Measurements from ENCODE around the gene APRT. TPM values are rescaled to one million over a fixed set of nuclear protein-coding genes. Genes with fewer than 3 reads are reported as not detected.

The APRT gene
- total and polyA plus RNA-seq, 12 donors = 20.8 to 166 (median 36.9) TPM

- 2 to 5% methylated on average over 16 of the region's 16 CpGs for WGBS, 2 donors
- Histone ChIP-seq H3K27me3 (no peaks in the 10 kb centered on the region), H3K4me1 (peaks cover 0 to 30% (median 15%) of the 10 kb centered on the region in 9 donors), H3K9me3 (no peaks in the 10 kb centered on the region), H3K36me3 (peaks cover 0 to 24% (median 0%) of the 10 kb centered on the region in 9 donors), H3K4me3 (peak overlapping the region in 8 of 10 donors; percentile 64 to 83 (median 72)), H3K27ac (no peak overlapping the region)
- no peak for DNase-seq
- intact Hi-C loops (cut with DNase I) = no loop called here
- TF ChIP-seq, protein P1, sequence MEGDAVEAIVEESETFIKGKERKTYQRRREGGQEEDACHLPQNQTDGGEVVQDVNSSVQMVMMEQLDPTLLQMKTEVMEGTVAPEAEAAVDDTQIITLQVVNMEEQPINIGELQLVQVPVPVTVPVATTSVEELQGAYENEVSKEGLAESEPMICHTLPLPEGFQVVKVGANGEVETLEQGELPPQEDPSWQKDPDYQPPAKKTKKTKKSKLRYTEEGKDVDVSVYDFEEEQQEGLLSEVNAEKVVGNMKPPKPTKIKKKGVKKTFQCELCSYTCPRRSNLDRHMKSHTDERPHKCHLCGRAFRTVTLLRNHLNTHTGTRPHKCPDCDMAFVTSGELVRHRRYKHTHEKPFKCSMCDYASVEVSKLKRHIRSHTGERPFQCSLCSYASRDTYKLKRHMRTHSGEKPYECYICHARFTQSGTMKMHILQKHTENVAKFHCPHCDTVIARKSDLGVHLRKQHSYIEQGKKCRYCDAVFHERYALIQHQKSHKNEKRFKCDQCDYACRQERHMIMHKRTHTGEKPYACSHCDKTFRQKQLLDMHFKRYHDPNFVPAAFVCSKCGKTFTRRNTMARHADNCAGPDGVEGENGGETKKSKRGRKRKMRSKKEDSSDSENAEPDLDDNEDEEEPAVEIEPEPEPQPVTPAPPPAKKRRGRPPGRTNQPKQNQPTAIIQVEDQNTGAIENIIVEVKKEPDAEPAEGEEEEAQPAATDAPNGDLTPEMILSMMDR (IDR thresholded peaks at IDR 0.05) = no peak
- ATAC-seq = no peak
Measured at GRCh38 chr16:88804173-88804551, 7.6 kb downstream of the APRT start.

DNA sequence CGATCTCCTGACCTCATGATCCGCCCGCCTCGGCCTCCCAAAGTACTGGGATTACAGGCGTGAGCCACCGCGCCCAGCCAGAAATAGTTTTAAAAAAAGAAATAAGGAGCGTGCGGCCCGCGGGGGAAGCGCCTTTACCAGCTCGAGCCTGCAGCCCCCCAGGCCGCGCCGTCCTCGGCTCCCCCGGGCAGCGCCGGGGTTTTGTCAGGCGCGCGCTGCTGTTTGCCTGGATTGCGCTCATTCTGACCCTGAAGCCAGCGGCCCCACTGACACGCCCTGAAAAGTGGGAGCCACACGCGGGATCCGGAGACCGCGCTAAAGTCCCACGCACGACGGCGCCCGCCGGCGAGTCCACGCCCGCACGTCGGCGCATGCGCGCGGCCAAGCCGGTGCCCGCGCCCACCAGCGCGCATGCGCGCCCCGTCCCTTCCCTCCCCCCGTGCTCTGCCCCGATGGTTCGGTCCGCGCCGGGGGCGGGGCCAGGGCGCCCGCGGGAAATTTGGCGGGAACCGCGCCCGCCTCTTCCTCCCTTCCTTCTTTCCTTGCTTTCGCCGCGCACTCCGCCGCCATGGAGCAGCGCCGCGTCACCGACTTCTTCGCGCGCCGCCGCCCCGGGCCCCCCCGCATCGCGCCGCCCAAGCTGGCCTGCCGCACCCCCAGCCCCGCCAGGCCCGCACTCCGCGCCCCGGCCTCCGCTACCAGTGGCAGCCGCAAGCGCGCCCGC, 8.3 kb downstream of the APRT start, which contains the start of gene CDT1:
Gene CDT1 (plus strand): TSS at position 526 of the 724 bp plus-strand sequence. CDS start 43 bp downstream, at position 569.
- 0 to 1% methylated on average over 93 to 97 of the region's 98 CpGs for WGBS, 2 donors
- peaks cover 0 to 16% (median 0%) of the 10 kb centered on the region in 9 donors for H3K36me3 ChIP-seq
- intact Hi-C loops (cut with DNase I) = no loop called here
- TF ChIP-seq, protein P1 (IDR thresholded peaks at IDR 0.05) = no peak
- peak; percentile 49 to 84 (median 74) for ATAC-seq
- peaks cover 0 to 30% (median 15%) of the 10 kb centered on the region in 9 donors for H3K4me1 ChIP-seq
- no peaks in the 10 kb centered on the region for H3K27me3 ChIP-seq
- peak within 1 kb of the TSS in 9 of 10 donors; percentile 50 to 83 (median 72) for H3K4me3 ChIP-seq
- H3K27ac ChIP-seq = peak within 1 kb of the TSS in 9 of 10 donors; percentile 4 to 81 (median 62)
- peak; percentile 80 to 89 for DNase-seq
- H3K9me3 ChIP-seq = no peaks in the 10 kb centered on the region

DNA sequence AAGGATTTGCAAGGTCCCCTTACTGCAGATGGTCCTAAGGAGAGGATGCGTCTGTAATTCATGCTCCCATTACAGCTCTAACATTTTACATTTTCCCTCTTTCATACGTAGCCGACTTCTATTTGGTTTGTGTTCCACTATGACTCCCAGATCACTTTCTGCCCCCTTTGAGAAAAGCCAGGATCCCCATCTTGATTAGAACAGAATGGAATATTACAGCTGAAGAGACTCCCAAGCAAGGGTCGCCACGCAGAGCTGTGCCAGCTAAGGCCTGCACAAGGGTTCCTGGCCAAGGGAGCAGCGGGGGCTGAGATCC, 11.5 kb downstream of the APRT start:
- TF ChIP-seq, protein P1 (IDR thresholded peaks at IDR 0.05) = no peak
- DNase-seq (no peak), ATAC-seq (no peak)
- no peaks in the 10 kb centered on the region for H3K36me3 ChIP-seq
- peaks cover 0 to 30% (median 15%) of the 10 kb centered on the region in 9 donors for H3K4me1 ChIP-seq
- intact Hi-C loops (cut with DNase I) = no loop called here
- no peaks in the 10 kb centered on the region for H3K9me3 ChIP-seq
- WGBS, 2 donors = 80 to 85% methylated on average over 6 of the region's 6 CpGs
- H3K27ac ChIP-seq = no peak overlapping the region
- no peak overlapping the region for H3K4me3 ChIP-seq
- H3K27me3 ChIP-seq = peaks cover 0 to 4% (median 0%) of the 10 kb centered on the region in 7 donors

DNA sequence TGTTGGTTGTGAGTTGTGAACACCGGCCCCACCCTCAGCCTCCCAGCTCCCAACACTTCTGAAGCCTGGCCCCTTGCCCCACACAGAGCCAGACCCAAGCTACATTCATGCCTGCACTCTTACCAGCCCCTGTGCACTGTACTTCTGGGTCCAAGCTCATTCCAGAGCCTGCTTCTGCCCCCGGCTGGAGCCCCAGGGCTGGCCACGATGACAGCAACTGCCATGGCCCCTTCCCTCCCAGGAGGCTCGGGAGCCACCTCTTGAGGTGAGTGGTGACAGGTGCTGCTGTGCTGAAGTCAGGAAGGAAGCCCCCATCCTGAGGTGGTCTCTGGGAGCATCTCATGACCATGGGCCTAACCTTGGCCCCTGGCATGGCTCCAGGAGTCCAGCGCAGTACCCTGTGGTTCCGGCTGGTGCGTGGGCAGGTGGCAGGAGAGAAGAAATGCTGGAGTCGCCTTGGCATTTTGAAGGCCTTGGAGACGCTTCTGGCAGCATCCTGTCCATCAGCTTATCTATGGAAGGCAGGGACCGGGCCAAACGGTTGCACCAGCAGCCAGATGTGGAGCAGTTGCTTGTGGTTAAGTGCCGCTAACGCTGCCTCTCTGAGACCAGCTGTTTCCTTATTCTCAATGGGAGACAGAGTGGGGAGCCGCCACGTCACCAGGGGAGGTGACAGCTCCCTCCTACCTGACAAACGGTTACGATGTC, 12.0 kb downstream of the APRT start:
- DNase-seq (no peak), ATAC-seq (no peak)
- WGBS, 2 donors = 71 to 74% methylated on average over 17 of the region's 17 CpGs
- peaks cover 0 to 5% (median 0%) of the 10 kb centered on the region in 7 donors for H3K27me3 ChIP-seq
- no peak overlapping the region for H3K4me3 ChIP-seq
- H3K27ac ChIP-seq = no peak overlapping the region
- no peaks in the 10 kb centered on the region for H3K36me3 ChIP-seq
- TF ChIP-seq, protein P1 (IDR thresholded peaks at IDR 0.05) = no peak
- no peaks in the 10 kb centered on the region for H3K9me3 ChIP-seq
- peaks cover 0 to 25% (median 15%) of the 10 kb centered on the region in 9 donors for H3K4me1 ChIP-seq
- intact Hi-C loops (cut with DNase I) = no loop called here

All from heart right ventricle (tissue), 16 donors.